HepG2 (cell line): ENCODE results near the gene LSM14B. TPM values are rescaled to one million over a fixed set of nuclear protein-coding genes. Genes with fewer than 3 reads are reported as not detected.

ENCODE experiments used
- ATRX ChIP-seq: sonication (generic); formaldehyde crosslinking; IDR thresholded peaks from 2 replicates; pipeline ENCODE4 v1.4.0; 2020; ENCODE audit warnings: missing genetic modification reagents, borderline replicate concordance
- CBX5 ChIP-seq: sonication (generic); formaldehyde crosslinking; IDR thresholded peaks from 2 replicates; pipeline ENCODE4 v1.4.0; 2020; ENCODE audit warnings: missing genetic modification reagents, borderline replicate concordance
- CEBPG ChIP-seq: IDR thresholded peaks from 2 replicates; pipeline ENCODE4 v1.6.1; 2016
- CENPX ChIP-seq: sonication (generic); formaldehyde crosslinking; IDR thresholded peaks from 2 replicates; pipeline ENCODE4 v1.9.0; 2021; ENCODE audit warnings: mild to moderate bottlenecking, missing genetic modification reagents, moderate library complexity
- HNRNPH1 ChIP-seq: fragments of 200-400 bp; formaldehyde crosslinking; optimal IDR thresholded peaks from 2 replicates; pipeline ENCODE3; 2017; ENCODE audit warnings: mild to moderate bottlenecking, low read depth, low read length
- HNRNPL ChIP-seq: fragments of 200-400 bp; formaldehyde crosslinking; IDR thresholded peaks from 2 replicates; pipeline ENCODE4 v1.6.1; 2017; ENCODE audit warnings: mild to moderate bottlenecking, low read depth, low read length
- KLF12 ChIP-seq: sonication (generic); formaldehyde crosslinking; IDR thresholded peaks from 2 replicates; pipeline ENCODE4 v1.4.0; 2020; ENCODE audit warnings: missing genetic modification reagents, borderline replicate concordance
- NCOA5 ChIP-seq: sonication (generic); formaldehyde crosslinking; IDR thresholded peaks from 2 replicates; pipeline ENCODE4 v1.4.0; 2020; ENCODE audit warnings: missing genetic modification reagents
- PAF1 ChIP-seq: IDR thresholded peaks from 2 replicates; pipeline ENCODE4 v1.6.1; 2016; ENCODE audit warnings: missing genetic modification reagents, missing compliant biosample characterization
- STAG1 ChIP-seq: sonication (generic); formaldehyde crosslinking; IDR thresholded peaks from 2 replicates; pipeline ENCODE4 v1.4.0; 2020; ENCODE audit warnings: missing genetic modification reagents
- SYNCRIP ChIP-seq: fragments of 200-400 bp; formaldehyde crosslinking; IDR thresholded peaks from 2 replicates; pipeline ENCODE4 v1.6.1; 2018; ENCODE audit warnings: mild to moderate bottlenecking, low read depth, low read length; ENCODE audit not compliant: insufficient read depth
- THAP11 ChIP-seq: IDR thresholded peaks from 2 replicates; pipeline ENCODE4 v1.6.1; 2016; ENCODE audit warnings: missing biosample characterization, missing genetic modification reagents
- TSC22D2 ChIP-seq: sonication (generic); formaldehyde crosslinking; IDR thresholded peaks from 2 replicates; pipeline ENCODE4 v1.5.1; 2020; ENCODE audit warnings: missing genetic modification reagents, mild to moderate bottlenecking, borderline replicate concordance
- ZBTB25 ChIP-seq: IDR thresholded peaks from 2 replicates; pipeline ENCODE4 v1.6.1; 2018; ENCODE audit warnings: missing genetic modification reagents
- ZNF12 ChIP-seq: sonication (generic); formaldehyde crosslinking; IDR thresholded peaks from 2 replicates; pipeline ENCODE4 v1.5.0; 2020; ENCODE audit warnings: missing genetic modification reagents
- ZNF350 ChIP-seq: sonication (generic); formaldehyde crosslinking; IDR thresholded peaks from 2 replicates; pipeline ENCODE4 v1.4.0; 2020; ENCODE audit warnings: mild to moderate bottlenecking, low read depth, missing genetic modification reagents, borderline replicate concordance
- polyA plus RNA-seq, 8 experiments: library from polyadenylated mRNA; depleted of rRNA in 3 of 8; stranded (reverse) in 7 of 8; unstranded in 1 of 8; fragments of >200 nt; fragmentation: Illumina TruSeq in 4 of 8; extraction: Trizol in 4 of 8; gene quantifications; 2 replicates each; pipeline versions ENCODE4 v1.2.1 to v1.2.3, GENCODE V29; 2011 to 2016; ENCODE audit warnings: low read depth in 4 of 8, missing spikeins in 1 of 8, mixed read lengths in 1 of 8; ENCODE audit not compliant: insufficient read depth in 1 of 8
- total RNA-seq, 5 experiments: library from RNA; depleted of rRNA; stranded (reverse); fragments of >200 nt; fragmentation: Illumina TruSeq; extraction: Trizol; gene quantifications; 2 replicates each; pipeline ENCODE4 v1.2.3, GENCODE V29; 2016; ENCODE audit warnings: low read depth in 1 of 5
- TF ChIP-seq, protein P1 (sequence below): sonication (generic); formaldehyde crosslinking; IDR thresholded peaks from 2 replicates; pipeline ENCODE4 v1.4.0; 2020; ENCODE audit warnings: mild to moderate bottlenecking, missing genetic modification reagents
- TF ChIP-seq, protein P2 (sequence below): sonication (generic); formaldehyde crosslinking; IDR thresholded peaks from 2 replicates; pipeline ENCODE4 v1.8.0; 2022; ENCODE audit warnings: mild to moderate bottlenecking, missing genetic modification reagents, moderate library complexity
- TF ChIP-seq, protein P3 (sequence below): sonication (generic); formaldehyde crosslinking; IDR thresholded peaks from 2 replicates; pipeline ENCODE4 v1.5.1; 2020; ENCODE audit warnings: mild to moderate bottlenecking, missing genetic modification reagents, borderline replicate concordance

Gene LSM14B
- total and polyA plus RNA-seq, 2 of the 13 experiments (the other 11 are each of a cell fraction or from before 2014, with no cell fraction given) = 43.3 to 79.2 TPM

DNA sequence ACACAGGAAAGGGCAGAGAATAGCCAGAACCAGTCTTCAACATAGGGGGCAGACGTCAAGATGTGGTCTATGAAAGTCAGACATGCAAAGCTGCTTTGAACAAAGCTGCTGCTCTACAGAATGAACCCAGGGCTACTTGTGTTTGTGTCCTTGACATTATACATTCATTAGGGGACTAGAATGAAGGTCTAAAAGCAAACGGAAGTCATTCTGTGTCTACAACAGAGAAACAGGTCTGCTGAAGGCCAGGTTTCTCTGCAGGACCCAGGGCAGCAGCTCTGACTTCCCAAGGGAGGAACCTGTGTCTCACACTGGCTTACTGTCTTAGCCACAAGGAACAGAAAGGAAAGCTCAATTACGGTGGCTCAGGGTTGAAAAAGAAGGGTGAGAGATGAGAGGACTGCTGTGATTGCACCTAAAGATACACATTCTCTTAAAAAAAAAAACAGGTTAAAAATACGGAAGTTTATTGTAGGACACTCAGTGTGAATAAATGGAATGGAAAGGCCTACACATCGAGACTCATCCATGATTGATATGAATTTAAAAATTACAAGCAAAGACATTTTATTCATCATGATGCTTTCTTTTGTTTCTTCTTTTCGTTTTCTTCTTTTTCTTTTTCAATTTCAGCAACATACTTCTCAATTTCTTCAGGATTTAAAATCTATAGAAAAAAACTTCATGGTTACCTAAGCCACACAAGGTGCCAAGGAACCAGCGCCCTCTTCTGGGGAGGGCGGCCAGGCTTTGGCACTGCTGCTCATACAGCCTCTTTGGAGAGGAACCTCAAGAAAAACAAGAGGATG lies 14.2 kb downstream of the LSM14B start (continued):
- TF ChIP-seq, protein P1, sequence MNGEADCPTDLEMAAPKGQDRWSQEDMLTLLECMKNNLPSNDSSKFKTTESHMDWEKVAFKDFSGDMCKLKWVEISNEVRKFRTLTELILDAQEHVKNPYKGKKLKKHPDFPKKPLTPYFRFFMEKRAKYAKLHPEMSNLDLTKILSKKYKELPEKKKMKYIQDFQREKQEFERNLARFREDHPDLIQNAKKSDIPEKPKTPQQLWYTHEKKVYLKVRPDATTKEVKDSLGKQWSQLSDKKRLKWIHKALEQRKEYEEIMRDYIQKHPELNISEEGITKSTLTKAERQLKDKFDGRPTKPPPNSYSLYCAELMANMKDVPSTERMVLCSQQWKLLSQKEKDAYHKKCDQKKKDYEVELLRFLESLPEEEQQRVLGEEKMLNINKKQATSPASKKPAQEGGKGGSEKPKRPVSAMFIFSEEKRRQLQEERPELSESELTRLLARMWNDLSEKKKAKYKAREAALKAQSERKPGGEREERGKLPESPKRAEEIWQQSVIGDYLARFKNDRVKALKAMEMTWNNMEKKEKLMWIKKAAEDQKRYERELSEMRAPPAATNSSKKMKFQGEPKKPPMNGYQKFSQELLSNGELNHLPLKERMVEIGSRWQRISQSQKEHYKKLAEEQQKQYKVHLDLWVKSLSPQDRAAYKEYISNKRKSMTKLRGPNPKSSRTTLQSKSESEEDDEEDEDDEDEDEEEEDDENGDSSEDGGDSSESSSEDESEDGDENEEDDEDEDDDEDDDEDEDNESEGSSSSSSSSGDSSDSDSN = no peak
- TF ChIP-seq CENPX (CRISPR knock-in tag) = no peak
- peak; percentile 45; the same call in 1 of the 2 replicates for TF ChIP-seq CEBPG (CRISPR knock-in tag)
- no peak for TF ChIP-seq ATRX
- peak; percentile 49; the same call in 1 of the 2 replicates for TF ChIP-seq CBX5 (CRISPR knock-in tag)
- TF ChIP-seq TSC22D2 = no peak
- TF ChIP-seq KLF12 (CRISPR knock-in tag) = 0 out of 2 replicates have a peak, but pooled peaks have one; percentile 50
- peak; percentile 41; the same call in 1 of the 2 replicates for TF ChIP-seq ZBTB25 (CRISPR knock-in tag)
- TF ChIP-seq HNRNPL = 0 out of 2 replicates have a peak, but pooled peaks have one; percentile 10
- TF ChIP-seq, protein P2, sequence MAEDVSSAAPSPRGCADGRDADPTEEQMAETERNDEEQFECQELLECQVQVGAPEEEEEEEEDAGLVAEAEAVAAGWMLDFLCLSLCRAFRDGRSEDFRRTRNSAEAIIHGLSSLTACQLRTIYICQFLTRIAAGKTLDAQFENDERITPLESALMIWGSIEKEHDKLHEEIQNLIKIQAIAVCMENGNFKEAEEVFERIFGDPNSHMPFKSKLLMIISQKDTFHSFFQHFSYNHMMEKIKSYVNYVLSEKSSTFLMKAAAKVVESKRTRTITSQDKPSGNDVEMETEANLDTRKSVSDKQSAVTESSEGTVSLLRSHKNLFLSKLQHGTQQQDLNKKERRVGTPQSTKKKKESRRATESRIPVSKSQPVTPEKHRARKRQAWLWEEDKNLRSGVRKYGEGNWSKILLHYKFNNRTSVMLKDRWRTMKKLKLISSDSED (CRISPR knock-in tag) = no peak
- 0 out of 2 replicates have a peak, but pooled peaks have one; percentile 37 for TF ChIP-seq ZNF350 (CRISPR knock-in tag)
- TF ChIP-seq HNRNPH1 = no peak
- peak; percentile 73; the same call in 1 of the 2 replicates for TF ChIP-seq ZNF12 (CRISPR knock-in tag)
- peak; percentile 90 for TF ChIP-seq STAG1
- TF ChIP-seq NCOA5 = no peak
- TF ChIP-seq, protein P3, sequence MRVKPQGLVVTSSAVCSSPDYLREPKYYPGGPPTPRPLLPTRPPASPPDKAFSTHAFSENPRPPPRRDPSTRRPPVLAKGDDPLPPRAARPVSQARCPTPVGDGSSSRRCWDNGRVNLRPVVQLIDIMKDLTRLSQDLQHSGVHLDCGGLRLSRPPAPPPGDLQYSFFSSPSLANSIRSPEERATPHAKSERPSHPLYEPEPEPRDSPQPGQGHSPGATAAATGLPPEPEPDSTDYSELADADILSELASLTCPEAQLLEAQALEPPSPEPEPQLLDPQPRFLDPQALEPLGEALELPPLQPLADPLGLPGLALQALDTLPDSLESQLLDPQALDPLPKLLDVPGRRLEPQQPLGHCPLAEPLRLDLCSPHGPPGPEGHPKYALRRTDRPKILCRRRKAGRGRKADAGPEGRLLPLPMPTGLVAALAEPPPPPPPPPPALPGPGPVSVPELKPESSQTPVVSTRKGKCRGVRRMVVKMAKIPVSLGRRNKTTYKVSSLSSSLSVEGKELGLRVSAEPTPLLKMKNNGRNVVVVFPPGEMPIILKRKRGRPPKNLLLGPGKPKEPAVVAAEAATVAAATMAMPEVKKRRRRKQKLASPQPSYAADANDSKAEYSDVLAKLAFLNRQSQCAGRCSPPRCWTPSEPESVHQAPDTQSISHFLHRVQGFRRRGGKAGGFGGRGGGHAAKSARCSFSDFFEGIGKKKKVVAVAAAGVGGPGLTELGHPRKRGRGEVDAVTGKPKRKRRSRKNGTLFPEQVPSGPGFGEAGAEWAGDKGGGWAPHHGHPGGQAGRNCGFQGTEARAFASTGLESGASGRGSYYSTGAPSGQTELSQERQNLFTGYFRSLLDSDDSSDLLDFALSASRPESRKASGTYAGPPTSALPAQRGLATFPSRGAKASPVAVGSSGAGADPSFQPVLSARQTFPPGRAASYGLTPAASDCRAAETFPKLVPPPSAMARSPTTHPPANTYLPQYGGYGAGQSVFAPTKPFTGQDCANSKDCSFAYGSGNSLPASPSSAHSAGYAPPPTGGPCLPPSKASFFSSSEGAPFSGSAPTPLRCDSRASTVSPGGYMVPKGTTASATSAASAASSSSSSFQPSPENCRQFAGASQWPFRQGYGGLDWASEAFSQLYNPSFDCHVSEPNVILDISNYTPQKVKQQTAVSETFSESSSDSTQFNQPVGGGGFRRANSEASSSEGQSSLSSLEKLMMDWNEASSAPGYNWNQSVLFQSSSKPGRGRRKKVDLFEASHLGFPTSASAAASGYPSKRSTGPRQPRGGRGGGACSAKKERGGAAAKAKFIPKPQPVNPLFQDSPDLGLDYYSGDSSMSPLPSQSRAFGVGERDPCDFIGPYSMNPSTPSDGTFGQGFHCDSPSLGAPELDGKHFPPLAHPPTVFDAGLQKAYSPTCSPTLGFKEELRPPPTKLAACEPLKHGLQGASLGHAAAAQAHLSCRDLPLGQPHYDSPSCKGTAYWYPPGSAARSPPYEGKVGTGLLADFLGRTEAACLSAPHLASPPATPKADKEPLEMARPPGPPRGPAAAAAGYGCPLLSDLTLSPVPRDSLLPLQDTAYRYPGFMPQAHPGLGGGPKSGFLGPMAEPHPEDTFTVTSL = 0 out of 2 replicates have a peak, but pooled peaks have one; percentile 11
- peak; percentile 52; the same call in 1 of the 2 replicates for TF ChIP-seq THAP11 (CRISPR knock-in tag)
- no peak for TF ChIP-seq PAF1 (CRISPR knock-in tag)
- TF ChIP-seq SYNCRIP = no peak
